ENCODE results near the gene PTPRM. TPM values are rescaled to one million over a fixed set of nuclear protein-coding genes. Genes with fewer than 3 reads are reported as not detected.
A peak's percentile ranks its signal among the peaks of the same experiment; 100 is the strongest.

Gene PTPRM
- total and polyA plus RNA-seq, 4 donors: 61.1 to 146 (median 87.5) TPM

GRCh38 chr18:7876354-7877104, 309.4 kb downstream of the PTPRM start:
- H3K4me3 ChIP-seq: no peak overlapping the region
- no peaks in the 10 kb centered on the region for H3K36me3 ChIP-seq (ENCODE audit: control insufficient read depth in 4 of 4, insufficient read depth in 4 of 4, low read length in 4 of 4)
- no peak for DNase-seq
- no peak for ATAC-seq (ENCODE audit: insufficient read depth, low FRiP score)
- no peak for TF ChIP-seq CTCF (IDR thresholded peaks at IDR 0.05; ENCODE audit: control extremely low read depth, extremely low read depth)
- no peak overlapping the region for H3K9ac ChIP-seq (ENCODE audit: insufficient read depth in 1 of 2, low read length in 2 of 2)
- peaks cover 0 to 2% (median 0%) of the 10 kb centered on the region in 4 donors for H3K9me3 ChIP-seq (ENCODE audit: control insufficient read depth in 4 of 4, insufficient read depth in 3 of 4, low read length in 3 of 4)
- no peak overlapping the region for H3K27ac ChIP-seq (ENCODE audit: low read depth in 1 of 2, low read length in 1 of 2)
- WGBS, 2 donors: 91 to 95% methylated on average over 2 of the region's 2 CpGs
- no peaks in the 10 kb centered on the region for H3K27me3 ChIP-seq (ENCODE audit: control insufficient read depth in 3 of 3, insufficient read depth in 3 of 3, low read length in 2 of 3)
- H3K4me1 ChIP-seq (ENCODE audit: control insufficient read depth in 5 of 5, insufficient read depth in 5 of 5, low read length in 5 of 5): peaks cover 0 to 8% (median 4%) of the 10 kb centered on the region in 5 donors

GRCh38 chr18:7877609-7878008, 310.5 kb downstream of the PTPRM start:
- no peak for TF ChIP-seq CTCF (IDR thresholded peaks at IDR 0.05; ENCODE audit: control extremely low read depth, extremely low read depth)
- H3K4me3 ChIP-seq: no peak overlapping the region
- ATAC-seq (ENCODE audit: insufficient read depth, low FRiP score) (peak; percentile 36), DNase-seq (no peak)
- peak overlapping the region in 1 of 2 donors; percentile 59 for H3K27ac ChIP-seq (ENCODE audit: low read depth in 1 of 2, low read length in 1 of 2)
- H3K27me3 ChIP-seq (ENCODE audit: control insufficient read depth in 3 of 3, insufficient read depth in 3 of 3, low read length in 2 of 3): no peaks in the 10 kb centered on the region
- WGBS, 2 donors: 46 to 77% methylated on average over 1 of the region's 1 CpG
- H3K9me3 ChIP-seq (ENCODE audit: control insufficient read depth in 4 of 4, insufficient read depth in 3 of 4, low read length in 3 of 4): peaks cover 0 to 2% (median 0%) of the 10 kb centered on the region in 4 donors
- H3K9ac ChIP-seq (ENCODE audit: insufficient read depth in 1 of 2, low read length in 2 of 2): no peak overlapping the region
- no peaks in the 10 kb centered on the region for H3K36me3 ChIP-seq (ENCODE audit: control insufficient read depth in 4 of 4, insufficient read depth in 4 of 4, low read length in 4 of 4)
- H3K4me1 ChIP-seq (ENCODE audit: control insufficient read depth in 5 of 5, insufficient read depth in 5 of 5, low read length in 5 of 5): peaks cover 0 to 8% (median 0%) of the 10 kb centered on the region in 5 donors

GRCh38 chr18:7878265-7879211, 311.4 kb downstream of the PTPRM start:
- DNase-seq (no peak), ATAC-seq (ENCODE audit: insufficient read depth, low FRiP score) (no peak)
- Histone ChIP-seq H3K27ac (ENCODE audit: low read depth in 1 of 2, low read length in 1 of 2) (peak overlapping the region in 1 of 2 donors; percentile 57), H3K9me3 (ENCODE audit: control insufficient read depth in 4 of 4, insufficient read depth in 3 of 4, low read length in 3 of 4) (peaks cover 0 to 2% (median 0%) of the 10 kb centered on the region in 4 donors), H3K4me1 (ENCODE audit: control insufficient read depth in 5 of 5, insufficient read depth in 5 of 5, low read length in 5 of 5) (peaks cover 0 to 10% (median 0%) of the 10 kb centered on the region in 5 donors), H3K36me3 (ENCODE audit: control insufficient read depth in 4 of 4, insufficient read depth in 4 of 4, low read length in 4 of 4) (no peaks in the 10 kb centered on the region), H3K9ac (ENCODE audit: insufficient read depth in 1 of 2, low read length in 2 of 2) (no peak overlapping the region), H3K4me3 (no peak overlapping the region), H3K27me3 (ENCODE audit: control insufficient read depth in 3 of 3, insufficient read depth in 3 of 3, low read length in 2 of 3) (no peaks in the 10 kb centered on the region)
- TF ChIP-seq CTCF (IDR thresholded peaks at IDR 0.05; ENCODE audit: control extremely low read depth, extremely low read depth): no peak
- WGBS, 2 donors: 52 to 60% methylated on average over 6 of the region's 6 CpGs

Measured in lung (tissue), 12 donors.